ENCODE results near the gene LRBA.

LRBA gene

DNA sequence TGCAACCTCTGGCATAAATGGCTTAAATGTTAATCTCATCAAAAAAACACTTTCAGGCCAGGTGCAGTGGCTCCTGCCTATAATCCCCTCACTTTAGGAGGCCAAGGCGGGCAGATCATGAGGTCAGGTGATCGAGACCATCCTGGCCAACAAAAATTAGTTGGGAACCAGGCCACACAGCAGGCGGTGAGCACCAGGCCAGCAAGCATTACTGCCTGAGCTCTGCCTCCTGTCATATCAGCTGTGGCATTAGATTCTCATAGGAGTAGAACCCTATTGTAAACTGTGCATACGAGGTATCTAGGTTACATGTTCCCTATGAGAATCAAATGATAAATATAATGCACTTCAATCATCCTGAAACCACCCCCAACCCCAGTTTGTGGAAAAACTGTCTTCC, 125.8 kb downstream of the LRBA start:
- no peaks in the 10 kb centered on the region for H4K20me1 ChIP-seq (ENCODE audit: insufficient read depth, low read length)
- no peak overlapping the region for H3K4me3 ChIP-seq (ENCODE audit: low read depth in 1 of 2, low read length in 2 of 2)
- H3K4me2 ChIP-seq (ENCODE audit: insufficient read depth, low read length): no peak overlapping the region
- ATAC-seq (ENCODE audit: insufficient read depth, low read depth) (no peak), DNase-seq (no peak)
- H3K27me3 ChIP-seq (ENCODE audit: insufficient read depth, low read length, poor library complexity): no peaks in the 10 kb centered on the region
- H3K36me3 ChIP-seq (ENCODE audit: insufficient read depth, low read length): no peaks in the 10 kb centered on the region; the same call in 1 of the 2 replicates
- H2AFZ ChIP-seq (ENCODE audit: low read depth, low read length): no peak overlapping the region
- no peak for TF ChIP-seq EZH2 (IDR thresholded peaks at IDR 0.05; ENCODE audit: borderline replicate concordance, low read depth, low read length, severe bottlenecking)
- TF ChIP-seq, protein P1, sequence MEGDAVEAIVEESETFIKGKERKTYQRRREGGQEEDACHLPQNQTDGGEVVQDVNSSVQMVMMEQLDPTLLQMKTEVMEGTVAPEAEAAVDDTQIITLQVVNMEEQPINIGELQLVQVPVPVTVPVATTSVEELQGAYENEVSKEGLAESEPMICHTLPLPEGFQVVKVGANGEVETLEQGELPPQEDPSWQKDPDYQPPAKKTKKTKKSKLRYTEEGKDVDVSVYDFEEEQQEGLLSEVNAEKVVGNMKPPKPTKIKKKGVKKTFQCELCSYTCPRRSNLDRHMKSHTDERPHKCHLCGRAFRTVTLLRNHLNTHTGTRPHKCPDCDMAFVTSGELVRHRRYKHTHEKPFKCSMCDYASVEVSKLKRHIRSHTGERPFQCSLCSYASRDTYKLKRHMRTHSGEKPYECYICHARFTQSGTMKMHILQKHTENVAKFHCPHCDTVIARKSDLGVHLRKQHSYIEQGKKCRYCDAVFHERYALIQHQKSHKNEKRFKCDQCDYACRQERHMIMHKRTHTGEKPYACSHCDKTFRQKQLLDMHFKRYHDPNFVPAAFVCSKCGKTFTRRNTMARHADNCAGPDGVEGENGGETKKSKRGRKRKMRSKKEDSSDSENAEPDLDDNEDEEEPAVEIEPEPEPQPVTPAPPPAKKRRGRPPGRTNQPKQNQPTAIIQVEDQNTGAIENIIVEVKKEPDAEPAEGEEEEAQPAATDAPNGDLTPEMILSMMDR (IDR thresholded peaks at IDR 0.05; ENCODE audit: borderline replicate concordance, extremely low read depth, low read length, poor library complexity, severe bottlenecking): no peak
- no peaks in the 10 kb centered on the region for H3K9me3 ChIP-seq (ENCODE audit: insufficient read depth, low read length, severe bottlenecking)
- no peaks in the 10 kb centered on the region for H3K4me1 ChIP-seq (ENCODE audit: insufficient read depth, low read length)
- no peak overlapping the region for H3K27ac ChIP-seq (ENCODE audit: low read length)
- no peak overlapping the region for H3K9ac ChIP-seq (ENCODE audit: low read depth, low read length)
- no peaks in the 10 kb centered on the region for H3K79me2 ChIP-seq (ENCODE audit: insufficient read depth, low read length)

DNA sequence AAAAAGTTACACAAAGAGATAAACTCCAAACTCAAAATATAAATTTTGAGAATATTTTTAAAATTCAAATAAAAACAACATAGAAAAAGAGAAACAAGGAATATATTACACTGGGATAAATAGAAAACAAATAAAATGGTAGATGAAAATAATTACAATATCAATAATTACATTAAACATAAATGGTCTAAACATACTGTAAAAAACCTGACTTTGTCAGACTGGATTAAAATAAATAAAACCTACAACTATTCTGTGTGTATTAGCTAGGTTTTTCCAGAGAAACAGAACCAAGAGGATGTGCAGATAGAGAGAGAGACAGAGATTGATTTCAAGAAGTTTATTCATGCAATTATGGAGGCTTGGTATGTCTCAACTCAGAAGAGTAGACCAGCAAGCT, 126.5 kb downstream of the LRBA start:
- no peaks in the 10 kb centered on the region; the same call in 1 of the 2 replicates for H3K36me3 ChIP-seq (ENCODE audit: insufficient read depth, low read length)
- no peaks in the 10 kb centered on the region for H3K27me3 ChIP-seq (ENCODE audit: insufficient read depth, low read length, poor library complexity)
- no peak overlapping the region for H3K9ac ChIP-seq (ENCODE audit: low read depth, low read length)
- H3K4me3 ChIP-seq (ENCODE audit: low read depth in 1 of 2, low read length in 2 of 2): no peak overlapping the region
- no peak overlapping the region for H3K4me2 ChIP-seq (ENCODE audit: insufficient read depth, low read length)
- H2AFZ ChIP-seq (ENCODE audit: low read depth, low read length): no peak overlapping the region
- H3K9me3 ChIP-seq (ENCODE audit: insufficient read depth, low read length, severe bottlenecking): no peaks in the 10 kb centered on the region
- H3K79me2 ChIP-seq (ENCODE audit: insufficient read depth, low read length): no peaks in the 10 kb centered on the region
- no peak for ATAC-seq (ENCODE audit: insufficient read depth, low read depth)
- no peaks in the 10 kb centered on the region for H3K4me1 ChIP-seq (ENCODE audit: insufficient read depth, low read length)
- no peaks in the 10 kb centered on the region for H4K20me1 ChIP-seq (ENCODE audit: insufficient read depth, low read length)
- H3K27ac ChIP-seq (ENCODE audit: low read length): no peak overlapping the region
- no peak for DNase-seq
- no peak for TF ChIP-seq EZH2 (IDR thresholded peaks at IDR 0.05; ENCODE audit: borderline replicate concordance, low read depth, low read length, severe bottlenecking)
- TF ChIP-seq, protein P1 (IDR thresholded peaks at IDR 0.05; ENCODE audit: borderline replicate concordance, extremely low read depth, low read length, poor library complexity, severe bottlenecking): no peak

DNA sequence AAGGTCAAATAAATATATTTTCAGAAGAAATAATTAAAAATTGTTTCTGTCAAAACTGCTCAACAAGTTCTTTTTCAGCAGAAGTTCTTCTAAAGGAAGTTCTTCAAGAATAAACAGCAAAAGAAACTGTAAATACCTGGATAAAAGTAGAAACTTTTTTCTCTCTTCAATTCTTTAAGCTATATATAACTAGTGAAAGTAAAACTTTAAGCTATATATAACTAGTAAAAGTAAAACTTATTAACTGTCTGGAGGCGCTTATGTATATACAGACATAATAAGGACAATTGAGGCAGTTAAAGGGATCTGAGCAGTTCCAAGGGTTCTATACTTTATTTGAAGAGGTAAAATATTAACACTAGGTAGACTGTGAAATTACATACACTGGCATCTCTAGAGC, 126.9 kb downstream of the LRBA start:
- no peak for ATAC-seq (ENCODE audit: insufficient read depth, low read depth)
- no peaks in the 10 kb centered on the region; the same call in 1 of the 2 replicates for H3K36me3 ChIP-seq (ENCODE audit: insufficient read depth, low read length)
- no peak overlapping the region for H3K4me3 ChIP-seq (ENCODE audit: low read depth in 1 of 2, low read length in 2 of 2)
- no peaks in the 10 kb centered on the region for H3K4me1 ChIP-seq (ENCODE audit: insufficient read depth, low read length)
- H3K79me2 ChIP-seq (ENCODE audit: insufficient read depth, low read length): no peaks in the 10 kb centered on the region
- TF ChIP-seq, protein P1 (IDR thresholded peaks at IDR 0.05; ENCODE audit: borderline replicate concordance, extremely low read depth, low read length, poor library complexity, severe bottlenecking): no peak
- TF ChIP-seq EZH2 (IDR thresholded peaks at IDR 0.05; ENCODE audit: borderline replicate concordance, low read depth, low read length, severe bottlenecking): no peak
- H4K20me1 ChIP-seq (ENCODE audit: insufficient read depth, low read length): no peaks in the 10 kb centered on the region
- no peak overlapping the region for H3K4me2 ChIP-seq (ENCODE audit: insufficient read depth, low read length)
- H3K27ac ChIP-seq (ENCODE audit: low read length): no peak overlapping the region
- H3K27me3 ChIP-seq (ENCODE audit: insufficient read depth, low read length, poor library complexity): no peaks in the 10 kb centered on the region
- no peaks in the 10 kb centered on the region for H3K9me3 ChIP-seq (ENCODE audit: insufficient read depth, low read length, severe bottlenecking)
- DNase-seq: no peak
- H2AFZ ChIP-seq (ENCODE audit: low read depth, low read length): no peak overlapping the region
- H3K9ac ChIP-seq (ENCODE audit: low read depth, low read length): no peak overlapping the region

DNA sequence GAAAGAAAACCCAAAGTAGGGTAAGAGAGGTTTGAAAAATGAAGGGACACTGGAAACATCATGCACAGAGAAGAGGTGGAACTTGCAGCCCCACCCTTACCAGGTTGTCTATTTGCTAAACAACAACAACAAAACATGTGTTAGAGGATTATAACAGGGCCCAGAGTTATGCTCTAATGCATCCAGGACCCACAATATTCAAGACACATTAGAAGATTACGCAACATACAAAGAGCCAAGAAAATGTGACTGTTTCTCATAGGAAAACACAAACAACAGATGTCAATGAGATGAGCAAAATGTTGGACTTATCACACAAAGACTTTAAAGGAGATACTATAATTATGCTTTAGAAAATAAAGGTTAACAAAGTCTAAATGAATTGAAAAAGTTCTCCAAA, 128.5 kb downstream of the LRBA start:
- ATAC-seq (ENCODE audit: insufficient read depth, low read depth) (no peak), DNase-seq (no peak)
- no peak overlapping the region for H3K27ac ChIP-seq (ENCODE audit: low read length)
- H3K36me3 ChIP-seq (ENCODE audit: insufficient read depth, low read length): no peaks in the 10 kb centered on the region
- H2AFZ ChIP-seq (ENCODE audit: low read depth, low read length): no peak overlapping the region
- no peak overlapping the region for H3K4me2 ChIP-seq (ENCODE audit: insufficient read depth, low read length)
- no peaks in the 10 kb centered on the region for H3K4me1 ChIP-seq (ENCODE audit: insufficient read depth, low read length)
- H3K4me3 ChIP-seq (ENCODE audit: low read depth in 1 of 2, low read length in 2 of 2): no peak overlapping the region
- TF ChIP-seq, protein P1 (IDR thresholded peaks at IDR 0.05; ENCODE audit: borderline replicate concordance, extremely low read depth, low read length, poor library complexity, severe bottlenecking): no peak
- no peak for TF ChIP-seq EZH2 (IDR thresholded peaks at IDR 0.05; ENCODE audit: borderline replicate concordance, low read depth, low read length, severe bottlenecking)
- H4K20me1 ChIP-seq (ENCODE audit: insufficient read depth, low read length): no peaks in the 10 kb centered on the region
- no peaks in the 10 kb centered on the region for H3K9me3 ChIP-seq (ENCODE audit: insufficient read depth, low read length, severe bottlenecking)
- no peaks in the 10 kb centered on the region for H3K79me2 ChIP-seq (ENCODE audit: insufficient read depth, low read length)
- no peaks in the 10 kb centered on the region for H3K27me3 ChIP-seq (ENCODE audit: insufficient read depth, low read length, poor library complexity)
- H3K9ac ChIP-seq (ENCODE audit: low read depth, low read length): no peak overlapping the region
